Limb (tissue), 2 donors: ENCODE data around the gene FAM111B.
A peak's percentile ranks its signal among the peaks of the same experiment; 100 is the strongest.
"Not testable (repeated sequence)": the region's sequence is repeated elsewhere in the genome, so short reads cannot be mapped to it uniquely, and the experiment has no call there.

Experiments
- DNase-seq, 2 donors: peaks; one replicate each; pipeline ENCODE4 v3.0.0-alpha.2; 2016; ENCODE audit errors: extremely low spot score in 2 of 2

The FAM111B gene, protein sequence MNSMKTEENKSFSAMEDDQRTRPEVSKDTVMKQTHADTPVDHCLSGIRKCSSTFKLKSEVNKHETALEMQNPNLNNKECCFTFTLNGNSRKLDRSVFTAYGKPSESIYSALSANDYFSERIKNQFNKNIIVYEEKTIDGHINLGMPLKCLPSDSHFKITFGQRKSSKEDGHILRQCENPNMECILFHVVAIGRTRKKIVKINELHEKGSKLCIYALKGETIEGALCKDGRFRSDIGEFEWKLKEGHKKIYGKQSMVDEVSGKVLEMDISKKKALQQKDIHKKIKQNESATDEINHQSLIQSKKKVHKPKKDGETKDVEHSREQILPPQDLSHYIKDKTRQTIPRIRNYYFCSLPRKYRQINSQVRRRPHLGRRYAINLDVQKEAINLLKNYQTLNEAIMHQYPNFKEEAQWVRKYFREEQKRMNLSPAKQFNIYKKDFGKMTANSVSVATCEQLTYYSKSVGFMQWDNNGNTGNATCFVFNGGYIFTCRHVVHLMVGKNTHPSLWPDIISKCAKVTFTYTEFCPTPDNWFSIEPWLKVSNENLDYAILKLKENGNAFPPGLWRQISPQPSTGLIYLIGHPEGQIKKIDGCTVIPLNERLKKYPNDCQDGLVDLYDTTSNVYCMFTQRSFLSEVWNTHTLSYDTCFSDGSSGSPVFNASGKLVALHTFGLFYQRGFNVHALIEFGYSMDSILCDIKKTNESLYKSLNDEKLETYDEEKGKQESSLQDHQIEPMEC

DNA sequence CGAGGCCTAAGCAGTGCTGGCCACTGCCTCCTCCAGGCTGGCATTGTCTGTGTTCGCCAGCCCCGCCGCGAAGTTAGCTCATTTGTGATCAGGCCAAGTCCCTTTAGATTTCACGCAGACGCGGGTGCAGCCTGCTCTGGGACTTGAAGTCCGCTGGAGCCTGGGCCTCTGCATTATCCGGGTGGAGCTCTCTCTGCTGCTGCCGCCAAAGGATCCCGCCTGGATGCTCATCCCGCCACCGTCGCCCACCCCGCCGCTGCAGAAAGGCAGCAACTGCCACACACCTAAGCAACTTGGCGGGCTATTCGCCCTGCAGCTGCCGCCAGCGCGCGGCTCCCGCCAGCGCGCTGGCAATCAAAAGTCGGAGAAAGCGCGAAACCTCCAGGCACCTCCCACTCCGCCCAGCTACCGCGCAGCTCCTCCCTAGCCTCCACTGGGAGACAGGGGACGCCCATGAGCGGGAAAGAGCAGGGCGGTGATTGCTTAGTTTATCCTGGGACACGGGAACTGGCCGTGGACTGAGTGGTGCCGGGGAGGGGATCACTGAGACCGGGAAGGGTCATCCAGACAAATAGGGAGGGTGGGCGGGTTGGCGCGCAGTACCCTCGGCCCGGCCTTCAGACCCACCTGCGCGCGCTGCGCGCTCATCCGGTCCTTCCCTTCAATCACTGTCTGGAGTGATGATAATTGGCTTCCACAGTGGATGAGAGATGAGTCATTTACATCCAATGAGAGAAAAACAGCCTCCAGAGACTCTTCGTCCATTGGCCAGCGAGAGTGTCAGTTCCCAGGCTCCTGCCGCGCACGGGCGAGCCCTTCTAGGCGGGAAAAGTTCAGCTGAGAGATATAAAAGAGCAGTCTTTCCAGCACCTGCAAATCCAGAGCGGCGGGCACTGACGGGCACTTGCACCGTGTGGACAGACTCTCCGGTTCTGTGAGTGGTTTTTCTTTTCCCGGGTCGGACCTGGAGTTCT lies at the start of gene FAM111B:
Gene FAM111B, plus strand, starts transcription at position 875 of the 974 bp plus-strand sequence. CDS start 2,389 bp downstream, outside the sequence.
- peak; percentile 82 to 90 for DNase-seq

DNA sequence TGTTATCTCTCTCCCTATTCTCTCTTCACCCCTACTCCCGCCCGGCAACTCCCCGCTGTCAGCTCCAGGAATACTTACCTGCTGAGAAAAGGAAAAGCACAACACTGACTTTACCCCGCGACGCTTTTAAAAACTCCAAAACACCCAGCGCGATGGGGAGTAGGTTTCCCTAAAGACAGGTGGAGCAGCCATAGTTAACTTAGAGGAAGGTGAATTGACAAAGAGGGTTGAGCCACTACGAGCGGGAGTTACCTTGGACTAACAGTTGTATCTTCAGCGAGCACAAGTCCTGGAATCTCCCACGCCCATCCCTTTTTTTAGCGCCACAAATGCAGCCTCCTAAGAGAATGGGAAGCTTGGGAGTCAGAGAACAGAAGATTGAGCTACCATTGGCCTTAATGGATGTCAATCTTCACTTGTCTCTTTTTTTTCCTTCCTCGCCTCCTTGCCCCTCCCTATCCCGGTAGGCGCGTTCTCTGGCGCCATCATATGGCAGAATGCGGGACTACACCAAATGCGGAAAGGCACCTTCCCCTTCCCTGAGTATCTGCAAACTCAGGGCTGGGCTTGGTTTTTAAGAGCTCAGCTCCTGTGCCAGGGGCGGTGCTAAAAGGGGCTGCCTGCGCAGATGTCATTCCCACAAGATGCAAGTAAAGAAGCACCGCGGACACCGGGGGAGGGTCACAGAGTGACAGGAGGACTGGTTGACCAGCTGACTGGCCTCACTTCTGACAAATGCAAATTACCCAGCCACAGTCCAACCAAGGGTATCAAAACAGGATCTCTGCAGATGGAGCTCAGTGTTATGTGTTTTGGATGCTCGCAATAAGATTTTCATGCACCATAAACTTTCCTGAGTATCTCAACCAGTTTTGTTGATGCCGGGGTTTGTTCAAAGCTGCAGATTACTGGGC lies 48.7 kb upstream of the FAM111B start:
- DNase-seq = peak; percentile 57 to 87

DNA sequence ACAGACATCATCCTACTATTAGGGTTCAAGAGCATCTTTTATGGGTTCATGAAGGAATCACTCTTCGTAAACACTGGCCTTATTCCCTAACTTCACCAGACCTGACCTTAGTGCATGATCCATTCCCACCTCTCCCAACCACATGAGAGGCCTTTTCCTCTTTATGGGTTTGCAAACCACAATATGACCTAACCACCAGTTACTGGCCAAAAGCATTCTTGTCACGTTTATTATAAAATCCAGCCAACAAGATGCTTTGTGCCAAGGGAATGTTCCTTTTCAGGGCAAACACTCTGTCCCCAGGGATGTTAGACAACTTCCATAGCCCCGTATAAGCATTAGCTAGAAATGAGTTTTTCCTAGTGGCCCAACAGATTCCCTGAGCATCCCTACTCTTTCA lies 46.9 kb upstream of the FAM111B start:
- DNase-seq = not testable (repeated sequence)

DNA sequence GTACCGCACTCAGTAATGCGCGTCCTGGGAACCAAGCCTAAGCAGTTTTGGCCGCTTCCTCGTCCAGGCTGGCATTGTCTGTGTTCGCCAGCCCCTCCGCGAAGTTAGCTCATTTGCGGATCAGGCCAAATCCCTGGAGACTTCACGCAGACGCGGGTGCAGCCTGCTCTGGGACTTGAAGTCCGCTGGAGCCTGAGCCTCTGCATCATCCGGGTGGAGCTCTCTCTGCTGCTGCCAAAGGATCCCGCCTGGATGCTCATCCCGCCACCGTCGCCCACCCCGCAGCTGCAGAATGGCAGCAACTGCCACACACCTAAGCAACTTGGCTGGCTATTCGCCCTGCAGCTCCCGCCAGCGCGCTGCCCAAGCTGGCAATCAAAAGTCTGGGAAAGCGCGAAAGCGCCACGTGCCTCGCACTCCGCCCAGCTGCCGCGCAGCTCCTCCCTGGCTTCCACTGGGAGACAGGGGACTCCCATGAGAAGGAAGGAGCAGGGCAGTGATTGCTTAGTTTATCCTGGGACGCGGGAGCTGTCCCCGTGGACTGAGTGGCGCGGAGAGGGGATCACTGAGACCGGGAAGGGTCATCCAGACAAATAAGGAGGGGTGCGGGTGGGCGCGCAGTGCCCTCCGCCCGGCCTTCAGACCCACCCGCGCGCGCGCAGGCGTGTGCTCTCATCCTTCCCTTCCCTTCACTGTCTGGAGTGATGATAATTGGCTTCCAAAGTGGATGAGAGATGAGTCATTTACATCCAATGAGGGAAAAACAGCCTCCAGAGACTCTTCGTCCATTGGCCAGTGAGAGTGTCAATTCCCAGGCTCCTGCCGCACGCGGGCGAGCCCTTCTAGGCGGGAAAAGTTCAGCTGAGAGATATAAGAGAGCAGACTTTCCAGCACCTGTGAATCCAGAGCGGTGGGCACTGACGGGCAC lies 44.2 kb upstream of the FAM111B start:
- DNase-seq = no peak

DNA sequence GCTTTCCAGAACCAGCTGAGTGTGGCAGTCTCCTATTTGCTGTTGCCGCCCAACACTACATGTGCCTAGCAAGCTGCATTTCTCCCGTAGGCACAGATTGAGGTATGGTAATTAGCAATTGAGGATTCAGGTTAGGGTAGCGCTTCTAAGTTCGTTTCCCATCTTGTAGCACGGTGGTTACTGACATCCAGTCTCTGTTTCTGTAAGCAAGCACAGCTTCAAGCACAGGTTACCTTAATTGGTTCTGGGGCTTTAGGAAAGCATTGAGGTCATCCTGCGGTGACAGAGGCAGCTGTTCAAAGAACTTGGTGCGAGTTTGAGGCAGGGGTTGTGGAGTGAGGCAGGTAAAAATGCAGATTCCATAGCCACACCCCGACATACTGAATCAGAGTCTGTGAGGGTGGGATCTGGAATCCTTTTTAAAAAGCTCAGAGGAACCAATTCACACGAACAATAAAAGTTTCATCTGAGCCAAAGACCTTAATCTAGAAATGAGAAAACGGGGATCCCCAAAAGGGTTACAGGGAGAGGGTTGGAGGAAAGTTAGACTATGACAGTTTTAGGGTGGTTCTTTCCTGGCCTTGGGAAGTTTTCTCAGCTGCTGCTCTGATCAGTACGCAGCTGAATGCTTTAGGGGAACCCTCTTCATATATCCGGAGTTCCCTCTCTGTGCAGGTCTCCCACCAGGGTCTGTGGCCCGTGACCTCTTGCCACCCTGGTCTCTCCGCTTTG lies 42.9 kb upstream of the FAM111B start:
- not testable (repeated sequence) for DNase-seq

DNA sequence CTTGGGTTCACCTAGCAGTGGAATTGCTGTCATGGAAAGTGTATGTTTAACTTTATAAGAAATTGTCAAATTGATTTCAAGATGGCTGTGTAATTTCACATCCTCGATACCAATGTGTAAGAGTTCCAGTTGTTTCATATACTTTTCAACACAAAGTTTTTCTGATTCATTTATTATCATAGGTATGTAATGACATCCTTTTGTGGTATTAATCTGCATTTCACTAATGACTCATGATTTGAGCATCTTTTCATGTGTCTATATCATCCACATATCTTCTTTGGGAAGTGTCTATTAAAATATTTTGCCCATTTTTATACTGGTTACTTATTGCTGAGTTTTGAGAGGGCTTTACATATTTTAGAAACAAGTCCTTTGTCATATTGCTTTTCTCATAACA lies 38.0 kb upstream of the FAM111B start:
- no peak for DNase-seq

DNA sequence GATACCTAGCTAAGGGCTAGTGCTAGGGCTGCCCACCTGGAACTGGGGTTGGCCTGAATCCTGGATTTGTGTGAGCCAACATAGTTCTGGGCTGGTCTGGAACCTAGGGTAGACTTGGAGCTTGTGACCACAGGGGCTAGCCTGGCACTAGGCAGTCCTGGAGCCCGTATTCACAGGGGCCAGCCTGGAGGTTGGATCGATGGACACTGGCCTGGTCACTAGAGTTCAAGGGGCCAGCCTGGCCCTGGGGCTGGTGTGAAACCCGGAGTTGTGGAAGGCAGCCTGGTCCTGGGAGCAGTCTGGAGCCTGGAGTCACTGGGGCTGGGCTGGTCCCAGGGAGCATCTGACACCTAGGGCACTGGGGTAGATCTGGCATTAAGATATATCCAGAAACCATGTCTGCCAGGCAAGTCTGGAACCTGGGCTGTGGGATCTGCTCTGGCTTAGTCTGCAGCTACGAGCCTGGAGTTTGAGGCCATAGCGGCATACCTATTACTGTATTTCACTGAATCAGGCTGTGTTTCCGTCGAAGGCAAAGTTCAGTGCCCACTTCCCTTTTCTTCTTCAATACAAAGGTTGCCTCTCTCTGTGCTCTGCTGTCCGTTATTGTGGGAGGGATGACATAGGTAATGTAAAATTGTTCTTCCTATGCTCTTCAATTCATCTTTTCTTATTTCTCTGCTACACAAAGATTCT lies 30.0 kb upstream of the FAM111B start:
- DNase-seq = no peak

DNA sequence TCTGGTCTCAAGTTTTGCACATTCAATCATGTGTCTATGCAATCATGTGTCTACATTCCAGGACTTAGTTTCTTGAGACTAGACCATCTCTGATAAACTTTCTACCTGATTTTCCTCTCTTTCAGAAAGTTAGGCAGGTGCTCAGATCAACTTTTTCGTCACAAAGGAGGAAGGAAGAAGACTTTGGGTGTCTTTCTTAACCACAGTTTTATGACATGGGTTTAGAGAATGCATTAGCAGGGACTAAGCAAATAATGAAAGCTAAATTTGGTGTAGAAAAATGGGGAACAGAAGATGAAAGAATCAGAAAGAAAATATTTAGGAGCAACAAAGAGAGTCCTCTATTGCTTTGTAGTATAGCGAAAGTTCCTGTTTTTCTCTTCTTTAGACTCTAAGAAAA lies 28.6 kb upstream of the FAM111B start:
- DNase-seq = no peak

DNA sequence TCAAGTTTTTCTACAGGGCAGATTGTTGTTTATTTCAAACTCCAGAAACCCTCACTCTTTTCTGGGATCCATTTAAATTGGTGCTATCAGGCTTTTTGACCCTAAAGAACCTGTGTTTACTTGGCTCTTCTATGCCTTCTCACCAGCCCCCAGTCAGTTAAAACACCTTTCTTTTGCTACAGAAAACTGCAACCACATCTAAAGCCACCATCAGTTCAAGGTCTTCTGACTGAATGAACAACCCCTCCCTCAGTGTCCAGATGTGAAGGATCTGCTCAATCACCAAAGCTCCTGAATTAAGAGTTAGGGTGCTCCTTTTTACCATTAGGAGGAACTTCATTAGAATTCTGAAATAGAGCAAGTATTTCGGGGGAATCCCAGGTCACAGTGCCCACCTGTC lies 28.0 kb upstream of the FAM111B start:
- no peak for DNase-seq

DNA sequence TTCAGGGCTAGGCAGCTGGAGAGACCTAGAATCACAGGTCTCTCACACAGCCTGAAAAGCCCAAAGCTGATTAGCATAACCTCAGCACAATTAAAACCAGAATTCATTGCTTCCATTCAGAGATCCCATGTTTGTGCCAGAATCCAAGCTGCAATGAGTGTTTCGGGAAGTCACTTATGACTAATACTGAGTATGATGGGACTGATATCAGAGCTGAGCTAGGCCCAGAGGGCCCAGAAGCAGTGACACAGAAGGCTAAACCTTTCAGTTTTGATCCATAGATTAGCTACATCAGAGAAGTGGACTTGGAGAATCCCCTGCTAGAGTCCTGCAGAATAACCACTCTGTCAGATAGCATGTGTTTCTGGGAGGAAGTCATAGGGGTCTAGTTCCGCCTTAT lies 26.6 kb upstream of the FAM111B start:
- not testable (repeated sequence) for DNase-seq

DNA sequence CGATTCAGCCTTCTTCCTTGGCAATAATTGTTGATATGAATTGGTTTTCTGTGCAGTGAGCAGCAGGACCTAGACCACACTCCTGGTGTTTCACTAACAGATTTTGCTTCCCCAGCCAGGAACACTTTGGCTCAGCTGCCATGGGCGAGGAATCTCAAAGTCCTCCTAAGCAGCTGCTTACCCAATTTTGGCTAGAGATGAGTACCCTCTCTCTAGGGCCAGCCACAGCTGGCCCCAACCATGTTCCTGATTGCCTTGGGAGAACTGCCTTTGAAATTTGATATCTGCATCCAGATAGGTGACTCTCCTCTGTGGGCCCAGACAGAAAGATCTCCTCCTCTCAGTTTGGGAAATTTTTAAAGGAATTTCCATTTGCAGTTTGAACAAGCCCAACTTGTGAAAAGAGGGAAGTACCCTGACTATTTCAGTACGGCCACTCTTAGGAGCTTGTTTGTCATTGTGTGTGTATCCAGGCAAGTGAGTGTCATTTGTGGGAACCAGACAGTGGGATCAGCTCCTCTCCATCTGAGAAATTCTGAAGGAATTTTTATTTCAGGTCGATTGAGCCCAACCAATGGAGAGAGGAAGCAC lies 25.5 kb upstream of the FAM111B start:
- DNase-seq = not testable (repeated sequence)

DNA sequence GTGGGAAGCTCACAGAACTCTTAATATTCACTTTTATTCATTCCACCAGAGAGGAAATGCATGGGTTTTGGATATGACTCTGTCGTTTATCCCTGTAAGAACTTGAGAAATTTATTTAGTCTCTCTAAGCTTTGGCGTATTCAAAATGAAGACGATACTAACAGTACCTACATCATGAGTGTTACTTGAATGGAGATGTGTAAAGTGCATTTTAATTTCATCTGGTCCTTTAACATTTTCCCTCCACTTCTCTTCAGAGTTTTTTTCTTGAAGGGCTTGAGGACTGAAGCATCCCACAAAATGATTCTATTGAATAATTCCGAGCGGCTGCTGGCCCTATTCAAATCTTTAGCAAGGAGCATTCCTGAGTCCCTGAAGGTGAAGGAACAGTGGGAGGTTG lies 21.0 kb upstream of the FAM111B start, which contains the start of gene GLYATL1B:
Gene GLYATL1B, plus strand, starts transcription at position 301 of the 400 bp plus-strand sequence. Its CDS starts 0 bp downstream, at position 301.
- not testable (repeated sequence) for DNase-seq

DNA sequence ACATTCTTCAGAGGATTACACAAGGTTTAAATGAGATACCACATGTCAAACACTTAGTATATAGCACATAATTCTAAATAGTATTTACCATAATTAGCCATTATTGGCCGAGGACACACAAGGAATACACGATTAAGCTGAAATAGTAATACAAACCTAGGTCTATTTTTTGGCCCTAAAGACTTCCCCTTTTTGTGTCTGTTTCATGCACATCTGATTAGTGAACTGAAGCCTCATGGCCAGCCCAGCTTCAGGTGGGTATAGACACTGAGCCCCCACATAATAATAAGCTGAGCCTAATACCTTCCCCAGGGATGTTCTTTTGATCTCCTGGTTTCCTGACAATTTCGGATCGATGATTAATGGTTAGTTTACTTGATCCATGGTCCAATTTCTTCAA lies 18.9 kb upstream of the FAM111B start:
- no peak for DNase-seq

DNA sequence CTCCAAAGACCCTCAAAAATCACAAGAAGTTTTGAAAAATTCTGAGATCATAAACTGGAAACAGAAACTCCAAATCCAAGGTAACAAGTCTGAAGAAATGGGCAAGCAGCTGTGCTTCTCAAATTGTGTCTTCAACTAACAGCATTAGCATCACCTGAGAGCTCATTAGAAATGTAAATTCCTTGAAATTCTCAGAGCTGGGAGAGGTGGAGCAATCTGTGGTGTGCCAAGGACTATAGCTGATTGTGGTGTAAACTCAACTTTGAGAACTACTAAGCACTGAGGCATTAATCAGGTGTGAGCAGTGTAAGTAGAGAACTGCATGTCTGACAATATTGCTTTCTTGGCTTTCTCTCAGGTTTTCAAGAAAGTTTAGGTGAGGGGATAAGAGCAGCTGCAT lies 13.5 kb upstream of the FAM111B start:
- not testable (repeated sequence) for DNase-seq

DNA sequence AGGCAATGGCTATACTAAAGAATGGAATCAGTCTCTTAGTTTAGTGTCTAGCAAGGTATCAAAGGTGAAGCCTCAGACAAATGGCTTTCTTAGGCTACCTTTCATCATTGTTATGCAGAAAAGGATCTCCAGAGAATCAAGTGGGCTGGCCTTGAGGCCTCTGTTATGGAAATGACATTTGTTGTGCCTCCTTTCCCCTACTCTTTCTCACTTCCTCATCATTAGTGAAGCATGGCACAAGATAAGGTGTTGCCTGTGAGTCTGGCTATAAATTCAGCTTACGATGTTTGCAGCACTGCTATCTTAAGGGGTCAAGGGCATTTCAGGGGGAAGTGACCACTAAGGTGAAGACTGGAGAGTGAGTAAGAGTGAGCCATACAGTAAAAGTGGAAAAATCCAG lies 11.8 kb upstream of the FAM111B start:
- not testable (repeated sequence) for DNase-seq

DNA sequence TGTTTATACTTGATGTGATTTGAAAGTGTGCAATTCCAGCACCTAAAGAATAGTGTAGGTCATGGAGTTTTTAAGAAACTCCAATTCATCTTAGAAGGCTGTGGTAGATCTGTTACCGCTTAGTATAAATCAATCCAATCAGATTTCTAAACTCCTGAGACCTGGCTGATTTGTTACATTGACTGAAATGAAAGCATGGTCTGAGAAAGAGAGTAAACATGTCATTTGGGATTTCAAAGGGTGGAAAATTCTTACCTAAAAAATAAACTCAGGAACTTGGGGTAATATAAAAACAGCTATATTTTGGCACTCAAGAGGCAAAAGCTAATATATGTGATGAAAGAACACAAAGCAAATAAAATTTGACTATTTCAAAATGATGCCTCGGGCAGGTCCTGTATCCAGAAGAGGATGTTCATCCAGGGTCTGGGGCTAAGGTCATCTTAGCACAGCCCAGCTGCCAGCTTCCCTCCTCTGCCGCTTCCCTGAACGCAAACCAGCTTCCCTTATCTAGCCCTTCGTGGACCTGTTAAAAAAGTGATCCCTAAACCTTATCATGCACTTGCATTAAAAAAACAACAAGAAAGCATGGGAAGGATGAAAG lies 11.0 kb upstream of the FAM111B start:
- DNase-seq = not testable (repeated sequence)

DNA sequence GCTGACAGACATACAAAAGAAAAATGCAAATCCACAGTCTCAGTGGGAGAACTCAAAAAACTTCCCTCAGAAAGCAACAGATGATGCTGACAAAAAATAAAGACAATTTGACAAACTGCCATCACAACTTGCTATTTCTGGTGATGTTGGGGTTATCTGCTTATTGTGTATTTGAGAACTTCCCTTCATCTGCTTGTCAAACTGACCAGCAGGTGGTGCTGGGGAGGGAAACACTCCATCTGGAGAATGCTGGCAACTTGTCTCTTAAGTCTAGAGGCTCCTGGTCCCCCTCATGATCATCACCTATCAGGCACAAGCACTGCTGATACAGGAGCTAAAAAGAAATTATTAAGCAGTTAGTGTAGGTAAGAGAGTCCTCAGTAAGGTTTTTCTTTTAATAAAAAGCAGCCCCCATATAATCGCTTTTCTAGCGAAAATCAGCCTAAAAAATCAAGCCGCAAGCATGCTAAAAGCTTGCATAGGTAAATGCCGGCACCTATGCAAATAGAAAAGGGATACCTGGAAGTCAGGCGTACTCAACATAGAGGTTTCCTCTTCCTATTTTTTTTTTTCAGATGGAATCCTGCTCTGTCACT lies 9.8 kb upstream of the FAM111B start:
- DNase-seq = peak in 1 of 2 donors; percentile 60
